HG03460 (cell line): Measurements from ENCODE around the gene IL16.
"Not testable (repeated sequence)": the region's sequence is repeated elsewhere in the genome, so short reads cannot be mapped to it uniquely, and the experiment has no call there.

ENCODE experiments used
- ATAC-seq: cut with Tn5 transposase; IDR thresholded peaks from one replicate; pipeline ENCODE4 v1.9.1; 2021; ENCODE audit not compliant: unreplicated experiment

Gene IL16

GRCh38 chr15:81196576-81197254, at the start of gene IL16:
Gene IL16 (plus strand): TSS chr15:81196879. CDS start chr15:81225400, 28,521 bp downstream.
- ATAC-seq = no peak

GRCh38 chr15:81151389-81151788, 45.3 kb upstream of the IL16 start:
- no peak for ATAC-seq

GRCh38 chr15:81152339-81152738, 44.3 kb upstream of the IL16 start:
- no peak for ATAC-seq

GRCh38 chr15:81152799-81153198, 43.9 kb upstream of the IL16 start:
- ATAC-seq = no peak

- no peak for ATAC-seq
These were observed 41.1 kb upstream of the IL16 start for GRCh38 chr15:81155375-81156218.

- ATAC-seq = no peak
These were observed 40.4 kb upstream of the IL16 start for GRCh38 chr15:81156324-81156723.

- no peak for ATAC-seq
These were observed 39.3 kb upstream of the IL16 start for GRCh38 chr15:81157195-81157938.

GRCh38 chr15:81157939-81158223, 38.8 kb upstream of the IL16 start:
- ATAC-seq = no peak

- ATAC-seq = not testable (repeated sequence)
These were observed 38.1 kb upstream of the IL16 start for GRCh38 chr15:81158561-81158960.

- no peak for ATAC-seq
These were observed 36.1 kb upstream of the IL16 start for GRCh38 chr15:81160312-81161159.

- no peak for ATAC-seq
These were observed 35.5 kb upstream of the IL16 start for GRCh38 chr15:81161160-81161673.

- no peak for ATAC-seq
These were observed 34.8 kb upstream of the IL16 start for GRCh38 chr15:81161851-81162250.

- ATAC-seq = no peak
These were observed 32.5 kb upstream of the IL16 start for GRCh38 chr15:81163961-81164800.

- ATAC-seq = no peak
These were observed 31.1 kb upstream of the IL16 start for GRCh38 chr15:81165535-81165934.

GRCh38 chr15:81166636-81167305, 29.9 kb upstream of the IL16 start:
- ATAC-seq = no peak

GRCh38 chr15:81168131-81168526, 28.6 kb upstream of the IL16 start:
- ATAC-seq = no peak

GRCh38 chr15:81168644-81169043, 28.0 kb upstream of the IL16 start:
- ATAC-seq = no peak

- no peak for ATAC-seq
These were observed 26.2 kb upstream of the IL16 start for GRCh38 chr15:81170511-81170910.

- ATAC-seq = no peak
These were observed 25.4 kb upstream of the IL16 start for GRCh38 chr15:81171286-81171685.
